HCT116 (cell line): ENCODE data around the gene NSD2.

Experiments
- CTCF ChIP-seq, 3 experiments: fragments of 200-600 bp in 1 of 3; sonication (generic) in 1 of 3; IDR thresholded peaks in 2 of 3; conservative IDR thresholded peaks in 1 of 3; 2 replicates each; pipeline ENCODE4 v1.5.1; 2012 to 2017; ENCODE audit warnings: low read depth in 2 of 3, low read length in 2 of 3, antibody characterized with exemption in 1 of 3, borderline replicate concordance in 1 of 3, control low read depth in 1 of 3, mild to moderate bottlenecking in 1 of 3, mixed read lengths in 1 of 3, mixed run types in 1 of 3, moderate library complexity in 1 of 3; ENCODE audit not compliant: insufficient read depth in 1 of 3
- EZH2 ChIP-seq: fragments of 200-600 bp; sonication (generic); IDR thresholded peaks from 2 replicates; pipeline ENCODE4 v1.6.1; 2017; ENCODE audit warnings: antibody characterized with exemption, mixed run types
- POLR2A ChIP-seq: IDR thresholded peaks from 2 replicates; pipeline ENCODE4 v1.7.0; 2011; ENCODE audit warnings: borderline replicate concordance; ENCODE audit not compliant: insufficient read depth, insufficient read length; ENCODE audit errors: extremely low read depth
- POLR2AphosphoS5 ChIP-seq: IDR thresholded peaks from 2 replicates; pipeline ENCODE4 v1.6.1; 2011; ENCODE audit warnings: mild to moderate bottlenecking, low read depth, low read length, moderate library complexity
- REST ChIP-seq: IDR thresholded peaks from 2 replicates; pipeline ENCODE4 v1.6.1; 2012; ENCODE audit warnings: low read depth
- SIN3A ChIP-seq: IDR thresholded peaks from 2 replicates; pipeline ENCODE4 v1.6.1; 2012; ENCODE audit warnings: low read depth
- SP1 ChIP-seq: IDR thresholded peaks from 2 replicates; pipeline ENCODE4 v1.6.1; 2012; ENCODE audit warnings: low read depth
- YY1 ChIP-seq: IDR thresholded peaks from 2 replicates; pipeline ENCODE4 v1.6.1; 2011; ENCODE audit warnings: low read length, low read depth, moderate library complexity, mild to moderate bottlenecking; ENCODE audit not compliant: insufficient replicate concordance; ENCODE audit errors: extremely low read depth
- ZBTB33 ChIP-seq: IDR thresholded peaks from 2 replicates; pipeline ENCODE4 v1.6.1; 2011; ENCODE audit warnings: mild to moderate bottlenecking, low read length, moderate library complexity; ENCODE audit not compliant: insufficient replicate concordance; ENCODE audit errors: extremely low read depth

GRCh38 chr4:1880332-1880731, 9.1 kb downstream of the NSD2 start:
- TF ChIP-seq SIN3A = no peak
- no peak for TF ChIP-seq EZH2
- no peak for TF ChIP-seq POLR2AphosphoS5
- no peak for TF ChIP-seq REST
- TF ChIP-seq CTCF (IDR thresholded peaks at IDR 0.05 in 2 of 3, conservative IDR thresholded peaks at IDR 0.05 in 1 of 3; ENCODE audit: borderline replicate concordance in 1 of 3, insufficient read depth in 1 of 3, low read depth in 2 of 3, low read length in 2 of 3) = no peak
- TF ChIP-seq YY1 = no peak
- TF ChIP-seq POLR2A = no peak
- TF ChIP-seq ZBTB33 = no peak
- no peak for TF ChIP-seq SP1
